C4-2B (cell line): ENCODE measurements around the gene IFNGR2.
"Not testable (repeated sequence)": the region's sequence is repeated elsewhere in the genome, so short reads cannot be mapped to it uniquely, and the experiment has no call there.

ENCODE experiments used
- H3K27ac ChIP-seq: fragments of 450-650 bp; 2 replicates; pipeline ENCODE4 v1.5.1; 2017
- CTCF ChIP-seq: fragments of 450-650 bp; conservative IDR thresholded peaks from 2 replicates; pipeline ENCODE4 v1.5.1; 2017; ENCODE audit warnings: mild to moderate bottlenecking
- ZFX ChIP-seq: fragments of 450-650 bp; IDR thresholded peaks from 2 replicates; pipeline ENCODE4 v1.6.1; 2017

The IFNGR2 gene

GRCh38 chr21:33360881-33361602 is 42.2 kb upstream of the IFNGR2 start:
- H3K27ac ChIP-seq: no peak overlapping the region

GRCh38 chr21:33362044-33362555 is 41.1 kb upstream of the IFNGR2 start:
- H3K27ac ChIP-seq: no peak overlapping the region

More at GRCh38 chr21:33360881-33361602, 42.2 kb upstream of the IFNGR2 start:
- TF ChIP-seq ZFX (no peak), CTCF (peak; percentile 88)

GRCh38 chr21:33363911-33364609 is 39.2 kb upstream of the IFNGR2 start:
- not testable (repeated sequence) for H3K27ac ChIP-seq

More at GRCh38 chr21:33362044-33362555, 41.1 kb upstream of the IFNGR2 start:
- TF ChIP-seq ZFX (no peak), CTCF (no peak)

GRCh38 chr21:33364830-33365229 is 38.4 kb upstream of the IFNGR2 start:
- no peak overlapping the region for H3K27ac ChIP-seq
- TF ChIP-seq CTCF (no peak), ZFX (no peak)

- no peak overlapping the region for H3K27ac ChIP-seq
- TF ChIP-seq ZFX (no peak), CTCF (no peak)
These were observed 35.8 kb upstream of the IFNGR2 start for GRCh38 chr21:33367309-33367973.

- TF ChIP-seq CTCF (no peak), ZFX (no peak)
- H3K27ac ChIP-seq: no peak overlapping the region
These were observed 35.1 kb upstream of the IFNGR2 start for GRCh38 chr21:33368124-33368523.

GRCh38 chr21:33368576-33368975 is 34.6 kb upstream of the IFNGR2 start:
- no peak overlapping the region for H3K27ac ChIP-seq
- no peak for TF ChIP-seq CTCF
- TF ChIP-seq ZFX: no peak
